CD4-positive, CD25-positive, alpha-beta regulatory T cell (primary cell): ENCODE measurements around the gene BMP8A. TPM values are rescaled to one million over a fixed set of nuclear protein-coding genes. Genes with fewer than 3 reads are reported as not detected.

Experiments used
- ATAC-seq, 2 donors: fragments of 150-1000 bp; cut with Tn5 transposase; one replicate each; pipeline ENCODE4 v1.10.0; 2021; ENCODE audit warnings: low read depth in 2 of 2, moderate number of reproducible peaks in 2 of 2, moderate library complexity in 1 of 2
- DNase-seq, 3 donors: peaks; one replicate each; pipeline versions ENCODE4 v3.0.0 to v3.0.0-alpha.2; 2012 to 2022; ENCODE audit warnings: mixed read lengths in 1 of 3
- H3K27ac ChIP-seq: one replicate; pipeline ENCODE4 v1.7.0; 2013; ENCODE audit warnings: mild to moderate bottlenecking, low read length; ENCODE audit not compliant: insufficient read depth, poor library complexity, severe bottlenecking
- H3K27me3 ChIP-seq: one replicate; pipeline ENCODE4 v1.7.0; 2013; ENCODE audit warnings: low read length; ENCODE audit not compliant: control insufficient read depth, insufficient read depth
- H3K36me3 ChIP-seq: one replicate; pipeline ENCODE4 v1.7.0; 2013; ENCODE audit warnings: mild to moderate bottlenecking, low read length, moderate library complexity; ENCODE audit not compliant: control insufficient read depth, insufficient read depth
- H3K4me1 ChIP-seq: 2 replicates; pipeline ENCODE4 v1.7.0; 2013; ENCODE audit warnings: mild to moderate bottlenecking, low read length; ENCODE audit not compliant: insufficient read depth, control insufficient read depth, poor library complexity, severe bottlenecking
- H3K4me3 ChIP-seq: one replicate; pipeline ENCODE4 v1.7.0; 2013; ENCODE audit warnings: low read depth, mild to moderate bottlenecking, low read length, moderate library complexity
- H3K9me3 ChIP-seq, 2 experiments: 1 replicate in 1 of 2; 2 replicates in 1 of 2; pipeline ENCODE4 v1.7.0; 2013; ENCODE audit warnings: low read length in 2 of 2, mild to moderate bottlenecking in 1 of 2, moderate library complexity in 1 of 2; ENCODE audit not compliant: control insufficient read depth in 2 of 2
- H3K27ac Mint-ChIP-seq, 3 donors: one replicate each; pipeline ENCODE4 v1.8.0; 2020 to 2022; ENCODE audit warnings: mild to moderate bottlenecking in 3 of 3, mixed read lengths in 3 of 3, moderate library complexity in 2 of 3
- H3K27me3 Mint-ChIP-seq: one replicate; pipeline ENCODE4 v1.8.0; 2022; ENCODE audit warnings: mild to moderate bottlenecking, mixed read lengths
- H3K36me3 Mint-ChIP-seq: one replicate; pipeline ENCODE4 v1.8.0; 2020; ENCODE audit warnings: mixed read lengths
- H3K4me1 Mint-ChIP-seq, 4 donors: one replicate each; pipeline ENCODE4 v1.8.0; 2020 to 2022; ENCODE audit warnings: mixed read lengths in 4 of 4, mild to moderate bottlenecking in 1 of 4
- H3K4me3 Mint-ChIP-seq, 4 donors: one replicate each; pipeline ENCODE4 v1.8.0; 2020 to 2022; ENCODE audit warnings: mild to moderate bottlenecking in 4 of 4, mixed read lengths in 4 of 4, moderate library complexity in 3 of 4
- H3K9me3 Mint-ChIP-seq, 7 donors: one replicate each; pipeline ENCODE4 v1.8.0; 2020 to 2022; ENCODE audit warnings: mixed read lengths in 7 of 7, mild to moderate bottlenecking in 3 of 7, moderate library complexity in 2 of 7
- polyA plus RNA-seq, 4 donors: library from polyadenylated mRNA; unstranded; fragments of 300-500 nt; fragmentation: Illumina TruSeq; gene quantifications; one replicate each; pipeline ENCODE4 v1.2.3, GENCODE V29; 2021
- total RNA-seq: library from RNA; stranded (reverse); gene quantifications from one replicate; pipeline ENCODE4 v1.2.3, GENCODE V29; 2022

BMP8A gene
- total and polyA plus RNA-seq, 5 donors from 2014 or later, result 0.35 TPM; not detected in 4

DNA sequence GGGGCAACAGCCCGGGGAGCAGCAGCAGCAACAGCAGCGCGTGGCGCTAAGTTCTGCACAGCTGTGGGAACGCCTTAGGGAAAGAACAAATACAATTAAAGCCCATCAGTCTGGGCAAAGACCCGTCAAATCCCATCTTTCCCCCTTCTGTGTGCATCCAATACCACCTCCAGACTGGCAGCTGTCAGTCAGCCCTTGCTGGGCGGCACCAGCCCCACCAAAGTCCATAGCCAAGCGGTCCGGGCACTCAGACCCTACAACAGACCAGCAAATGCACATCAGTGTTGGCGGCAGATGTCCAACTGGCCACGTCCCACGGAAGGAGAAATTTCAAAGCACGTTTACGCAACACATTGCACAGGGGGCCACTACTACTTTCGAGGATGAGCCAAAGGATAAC is 72.2 kb downstream of the BMP8A start:
- peaks cover 81% of the 10 kb centered on the region for H3K36me3 ChIP-seq
- peaks cover 71% of the 10 kb centered on the region for H3K36me3 Mint-ChIP-seq
- no peaks in the 10 kb centered on the region for H3K27me3 ChIP-seq
- no peak overlapping the region for H3K4me3 ChIP-seq
- no peak overlapping the region for H3K27ac ChIP-seq
- no peaks in the 10 kb centered on the region for H3K9me3 ChIP-seq
- H3K4me3 Mint-ChIP-seq, result no peak overlapping the region
- no peak overlapping the region for H3K27ac Mint-ChIP-seq
- ATAC-seq, result no peak
- H3K27me3 Mint-ChIP-seq, result no peaks in the 10 kb centered on the region
- peaks cover 3% of the 10 kb centered on the region for H3K4me1 ChIP-seq
- H3K9me3 Mint-ChIP-seq, result no peaks in the 10 kb centered on the region
- peaks cover 2 to 26% (median 10%) of the 10 kb centered on the region in 4 donors for H3K4me1 Mint-ChIP-seq
- no peak for DNase-seq

DNA sequence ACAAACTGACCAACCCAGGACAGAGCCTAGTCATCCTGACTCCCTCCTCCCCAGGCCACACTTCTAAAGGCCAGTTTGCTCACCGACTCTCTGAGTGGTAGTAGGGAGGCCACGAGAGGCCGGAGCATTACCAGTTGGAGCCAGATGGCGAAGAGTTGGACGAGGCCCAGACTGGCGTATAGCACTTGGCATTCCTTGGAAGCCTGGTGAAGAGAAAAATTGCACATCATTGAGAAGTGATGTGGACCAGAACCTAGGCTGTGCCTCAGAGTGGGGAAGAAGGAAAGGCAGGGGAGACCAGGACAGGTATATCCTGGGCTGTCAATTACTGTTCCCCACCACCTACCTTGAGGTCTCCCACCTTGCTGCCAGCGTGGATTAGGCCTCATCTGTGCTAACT is 72.9 kb downstream of the BMP8A start:
- peaks cover 2 to 21% (median 9%) of the 10 kb centered on the region in 4 donors for H3K4me1 Mint-ChIP-seq
- H3K4me3 Mint-ChIP-seq, result no peak overlapping the region

DNA sequence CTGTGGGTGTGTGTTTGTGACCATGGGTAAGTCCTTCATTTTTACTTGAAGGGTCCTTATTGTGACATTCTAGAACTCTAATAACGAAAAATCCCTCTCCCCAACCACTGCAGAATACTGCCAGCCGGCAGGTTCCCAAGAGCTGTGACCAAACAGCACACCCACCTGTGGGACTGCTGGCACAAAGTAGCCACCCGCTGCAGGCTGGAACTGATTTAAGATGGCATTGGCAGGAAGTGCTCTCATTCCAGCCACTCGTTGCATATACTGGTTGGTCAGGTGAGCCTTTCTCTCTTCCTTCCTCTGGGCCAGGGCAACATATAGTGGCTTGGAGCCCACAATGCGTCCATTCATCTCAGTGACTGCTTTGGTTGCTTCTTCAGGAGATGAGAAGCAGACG is 73.5 kb downstream of the BMP8A start:
- DNase-seq (no peak), ATAC-seq (no peak)
- Mint-ChIP-seq H3K9me3 (no peaks in the 10 kb centered on the region), H3K36me3 (peaks cover 75% of the 10 kb centered on the region), H3K4me3 (no peak overlapping the region), H3K27ac (no peak overlapping the region), H3K4me1 (peaks cover 2 to 15% (median 7%) of the 10 kb centered on the region in 4 donors), H3K27me3 (no peaks in the 10 kb centered on the region)
- no peak overlapping the region for H3K27ac ChIP-seq
- no peaks in the 10 kb centered on the region for H3K4me1 ChIP-seq
- H3K36me3 ChIP-seq, result peaks cover 93% of the 10 kb centered on the region
- H3K27me3 ChIP-seq, result no peaks in the 10 kb centered on the region
- no peak overlapping the region for H3K4me3 ChIP-seq
- H3K9me3 ChIP-seq, result no peaks in the 10 kb centered on the region

More for the DNA sequence above, 72.9 kb downstream of the BMP8A start:
- DNase-seq (no peak), ATAC-seq (no peak)
- H3K4me3 ChIP-seq, result no peak overlapping the region
- peaks cover 71% of the 10 kb centered on the region for H3K36me3 Mint-ChIP-seq
- H3K27me3 ChIP-seq, result no peaks in the 10 kb centered on the region
- no peaks in the 10 kb centered on the region for H3K4me1 ChIP-seq
- peaks cover 88% of the 10 kb centered on the region for H3K36me3 ChIP-seq
- no peak overlapping the region for H3K27ac Mint-ChIP-seq
- no peaks in the 10 kb centered on the region for H3K27me3 Mint-ChIP-seq
- H3K27ac ChIP-seq, result no peak overlapping the region
- H3K9me3 Mint-ChIP-seq, result no peaks in the 10 kb centered on the region
- no peaks in the 10 kb centered on the region for H3K9me3 ChIP-seq

DNA sequence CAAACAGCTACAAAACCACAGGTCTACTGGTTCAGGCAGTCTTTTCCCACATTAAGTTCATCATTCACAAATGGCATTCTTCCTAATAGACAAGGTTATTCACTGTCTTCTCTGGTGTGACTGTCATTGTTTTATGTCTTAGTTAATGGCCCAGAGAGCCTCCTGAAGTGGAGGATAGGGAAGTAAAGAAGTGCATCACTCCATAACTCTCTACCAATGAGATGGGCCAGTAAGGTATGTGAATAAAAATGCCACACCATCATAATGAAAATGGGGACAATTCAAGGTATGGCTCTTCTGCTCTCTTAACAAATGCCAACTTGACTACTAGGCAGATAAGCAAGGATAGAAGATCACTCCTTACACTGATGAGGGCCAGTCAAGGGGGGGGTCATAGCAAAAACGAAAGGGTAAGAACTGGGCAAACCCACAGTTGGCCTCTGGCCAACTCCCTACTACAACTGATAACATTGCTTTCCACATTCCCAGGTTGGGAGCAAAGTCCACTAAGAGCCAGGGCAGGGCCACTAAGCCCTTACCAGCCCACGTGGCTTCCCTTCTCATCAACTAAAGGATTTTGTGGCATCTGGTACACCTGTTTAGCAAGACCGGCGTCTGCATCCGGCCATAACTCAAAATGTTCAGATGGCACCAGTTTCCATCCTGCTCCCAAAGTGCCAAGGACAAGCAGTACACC is 75.2 kb downstream of the BMP8A start:
- Histone ChIP-seq H3K9me3 (no peaks in the 10 kb centered on the region), H3K27ac (no peak overlapping the region), H3K27me3 (no peaks in the 10 kb centered on the region), H3K4me3 (no peak overlapping the region), H3K4me1 (no peaks in the 10 kb centered on the region), H3K36me3 (peaks cover 93% of the 10 kb centered on the region)
- Mint-ChIP-seq H3K27me3 (no peaks in the 10 kb centered on the region), H3K36me3 (peaks cover 68% of the 10 kb centered on the region), H3K4me3 (no peak overlapping the region), H3K9me3 (no peaks in the 10 kb centered on the region), H3K4me1 (peaks cover 2 to 17% (median 6%) of the 10 kb centered on the region in 4 donors), H3K27ac (peak overlapping the region in 2 of 3 donors; percentile 33 to 47)
- ATAC-seq (no peak), DNase-seq (no peak)

DNA sequence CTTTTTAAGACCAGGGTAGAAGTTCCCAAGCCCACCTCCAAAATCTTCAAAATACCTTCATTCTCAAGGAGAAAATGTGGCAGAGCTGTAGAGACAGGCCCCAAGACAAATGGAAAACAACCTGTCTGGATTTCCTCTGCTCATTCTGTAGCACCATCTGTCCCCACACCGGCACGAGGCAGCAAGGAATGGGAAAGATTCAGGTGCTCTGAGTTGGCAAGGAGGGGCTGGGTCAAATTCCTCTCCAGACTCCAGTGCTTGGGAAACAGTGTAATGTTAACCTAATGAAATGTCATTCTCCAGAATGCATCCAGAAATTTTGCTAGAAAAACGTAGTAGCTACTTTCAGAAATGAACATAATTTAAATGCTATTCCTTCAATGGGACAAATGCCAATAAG is 75.9 kb downstream of the BMP8A start:
- Mint-ChIP-seq H3K36me3 (peaks cover 68% of the 10 kb centered on the region), H3K27me3 (no peaks in the 10 kb centered on the region), H3K4me3 (no peak overlapping the region), H3K27ac (no peak overlapping the region), H3K4me1 (peaks cover 7 to 24% (median 12%) of the 10 kb centered on the region in 4 donors), H3K9me3 (no peaks in the 10 kb centered on the region)
- no peak overlapping the region for H3K4me3 ChIP-seq
- no peak for ATAC-seq
- no peak overlapping the region for H3K27ac ChIP-seq
- no peaks in the 10 kb centered on the region for H3K9me3 ChIP-seq
- no peaks in the 10 kb centered on the region for H3K4me1 ChIP-seq
- peaks cover 92% of the 10 kb centered on the region for H3K36me3 ChIP-seq
- DNase-seq, result no peak
- H3K27me3 ChIP-seq, result no peaks in the 10 kb centered on the region

DNA sequence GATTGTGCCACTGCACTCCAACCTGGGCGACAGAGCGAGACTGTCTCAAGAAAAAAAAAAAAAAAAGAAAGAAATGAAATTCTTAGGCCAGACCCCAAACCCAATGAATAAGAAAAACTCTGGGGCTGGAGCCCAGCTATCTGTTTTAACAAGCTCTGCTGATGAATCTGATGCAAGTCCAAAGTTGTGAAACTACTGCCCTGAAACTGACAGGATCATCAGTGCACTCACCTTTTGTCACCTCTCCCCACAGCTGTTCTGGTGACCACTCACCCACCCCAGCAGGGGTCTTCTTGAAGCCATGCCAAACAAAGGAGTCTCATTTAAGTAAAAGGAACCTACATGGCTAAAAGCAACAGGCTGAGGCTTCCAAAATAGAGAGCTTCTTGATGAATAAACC is 76.8 kb downstream of the BMP8A start:
- Histone ChIP-seq H3K4me3 (no peak overlapping the region), H3K27ac (no peak overlapping the region), H3K36me3 (peaks cover 83% of the 10 kb centered on the region), H3K27me3 (no peaks in the 10 kb centered on the region), H3K9me3 (no peaks in the 10 kb centered on the region), H3K4me1 (peaks cover 7% of the 10 kb centered on the region)
- Mint-ChIP-seq H3K27ac (peak overlapping the region in 1 of 3 donors; percentile 78), H3K9me3 (no peaks in the 10 kb centered on the region), H3K36me3 (peaks cover 64% of the 10 kb centered on the region), H3K27me3 (no peaks in the 10 kb centered on the region), H3K4me3 (no peak overlapping the region), H3K4me1 (peaks cover 14 to 30% (median 21%) of the 10 kb centered on the region in 4 donors)
- ATAC-seq, result no peak
- no peak for DNase-seq

DNA sequence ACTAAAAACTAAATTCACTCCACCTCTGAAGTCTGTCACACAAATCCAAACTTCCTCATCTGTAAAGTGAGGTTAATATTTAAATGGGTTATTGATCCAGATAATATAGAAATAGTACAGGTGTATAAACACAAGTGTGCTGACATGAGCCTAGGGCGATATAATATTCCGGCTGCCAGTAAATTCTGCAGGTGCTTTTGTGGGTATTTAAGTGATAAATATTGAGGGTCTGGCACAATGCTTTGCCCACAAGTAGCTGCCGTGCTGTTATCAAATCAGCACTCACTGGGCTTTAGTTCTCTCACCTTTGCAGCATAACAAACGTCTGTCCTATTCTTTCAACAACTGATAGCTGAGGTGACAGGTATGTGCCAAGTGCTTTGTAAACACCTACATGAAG is 77.6 kb downstream of the BMP8A start:
- ATAC-seq, result no peak
- H3K36me3 Mint-ChIP-seq, result peaks cover 64% of the 10 kb centered on the region
- H3K4me3 ChIP-seq, result no peak overlapping the region
- no peaks in the 10 kb centered on the region for H3K27me3 Mint-ChIP-seq
- no peaks in the 10 kb centered on the region for H3K27me3 ChIP-seq
- peak overlapping the region in 2 of 4 donors; percentile 43 to 47 for H3K4me3 Mint-ChIP-seq
- no peak for DNase-seq
- peaks cover 74% of the 10 kb centered on the region for H3K36me3 ChIP-seq
- peaks cover 15% of the 10 kb centered on the region for H3K4me1 ChIP-seq
- H3K9me3 Mint-ChIP-seq, result no peaks in the 10 kb centered on the region
- H3K4me1 Mint-ChIP-seq, result peaks cover 19 to 37% (median 26%) of the 10 kb centered on the region in 4 donors
- H3K9me3 ChIP-seq, result no peaks in the 10 kb centered on the region
- no peak overlapping the region for H3K27ac Mint-ChIP-seq
- no peak overlapping the region for H3K27ac ChIP-seq
